BE2C (cell line): ENCODE results near the gene CPN2.

ENCODE experiments used
- DNase-seq: peaks from one replicate; pipeline ENCODE4 v3.0.0-alpha.2; 2020
- H3K27me3 ChIP-seq: fragments of 250-450 bp; sonication (Bioruptor Pico); 2 replicates; pipeline ENCODE4 v1.5.1; 2020; ENCODE audit warnings: mild to moderate bottlenecking
- H3K36me3 ChIP-seq: fragments of 250-450 bp; sonication (Bioruptor Pico); 2 replicates; pipeline ENCODE4 v1.5.1; 2020; ENCODE audit warnings: mild to moderate bottlenecking
- H3K4me1 ChIP-seq: fragments of 250-450 bp; sonication (Bioruptor Pico); 2 replicates; pipeline ENCODE4 v1.5.1; 2020
- H3K4me3 ChIP-seq: 2 replicates; pipeline ENCODE4 v1.5.1; 2011; ENCODE audit warnings: low read depth, low read length
- H3K9me3 ChIP-seq: fragments of 250-450 bp; sonication (Bioruptor Pico); 2 replicates; pipeline ENCODE4 v1.5.1; 2020
- CTCF ChIP-seq: IDR thresholded peaks from 2 replicates; pipeline ENCODE4 v1.5.1; 2012; ENCODE audit warnings: mild to moderate bottlenecking, low read depth, low read length

CPN2 gene

GRCh38 chr3:194379231-194379630, 28.1 kb upstream of the CPN2 start:
- DNase-seq: no peak
- no peaks in the 10 kb centered on the region for H3K9me3 ChIP-seq
- 0 out of 2 replicates have a peak, but pooled peaks cover 4% of the 10 kb centered on the region for H3K4me1 ChIP-seq
- no peaks in the 10 kb centered on the region for H3K36me3 ChIP-seq
- no peaks in the 10 kb centered on the region for H3K27me3 ChIP-seq
- no peak overlapping the region for H3K4me3 ChIP-seq
- TF ChIP-seq CTCF: no peak

GRCh38 chr3:194377708-194378107, 26.6 kb upstream of the CPN2 start:
- H3K4me1 ChIP-seq: 0 out of 2 replicates have a peak, but pooled peaks cover 4% of the 10 kb centered on the region
- TF ChIP-seq CTCF: no peak
- H3K27me3 ChIP-seq: no peaks in the 10 kb centered on the region
- no peak for DNase-seq
- no peaks in the 10 kb centered on the region for H3K36me3 ChIP-seq
- H3K4me3 ChIP-seq: no peak overlapping the region
- no peaks in the 10 kb centered on the region for H3K9me3 ChIP-seq

GRCh38 chr3:194376241-194376560, 25.1 kb upstream of the CPN2 start:
- Histone ChIP-seq H3K4me3 (no peak overlapping the region), H3K4me1 (0 out of 2 replicates have a peak, but pooled peaks cover 1% of the 10 kb centered on the region), H3K36me3 (no peaks in the 10 kb centered on the region), H3K27me3 (no peaks in the 10 kb centered on the region), H3K9me3 (no peaks in the 10 kb centered on the region)
- no peak for TF ChIP-seq CTCF
- DNase-seq: no peak

- H3K9me3 ChIP-seq: no peaks in the 10 kb centered on the region
- H3K36me3 ChIP-seq: no peaks in the 10 kb centered on the region
- H3K27me3 ChIP-seq: no peaks in the 10 kb centered on the region
- TF ChIP-seq CTCF: no peak
- H3K4me3 ChIP-seq: no peak overlapping the region
- H3K4me1 ChIP-seq: no peaks in the 10 kb centered on the region
- no peak for DNase-seq
Observed at GRCh38 chr3:194375473-194376240, 24.5 kb upstream of the CPN2 start.

GRCh38 chr3:194374935-194375334, 23.8 kb upstream of the CPN2 start:
- H3K36me3 ChIP-seq: no peaks in the 10 kb centered on the region
- no peaks in the 10 kb centered on the region for H3K9me3 ChIP-seq
- H3K4me1 ChIP-seq: no peaks in the 10 kb centered on the region
- H3K27me3 ChIP-seq: no peaks in the 10 kb centered on the region
- DNase-seq: no peak
- TF ChIP-seq CTCF: no peak
- H3K4me3 ChIP-seq: no peak overlapping the region

GRCh38 chr3:194373899-194374298, 22.8 kb upstream of the CPN2 start:
- no peaks in the 10 kb centered on the region for H3K9me3 ChIP-seq
- no peak for DNase-seq
- no peaks in the 10 kb centered on the region for H3K4me1 ChIP-seq
- no peaks in the 10 kb centered on the region for H3K36me3 ChIP-seq
- H3K27me3 ChIP-seq: no peaks in the 10 kb centered on the region
- TF ChIP-seq CTCF: no peak
- H3K4me3 ChIP-seq: no peak overlapping the region
